IMR-90 (cell line): Measurements from ENCODE around the gene GMEB1. TPM values are rescaled to one million over a fixed set of nuclear protein-coding genes. Genes with fewer than 3 reads are reported as not detected.

Experiments
- ATAC-seq: fragments of 200-7000 bp; cut with Tn5 transposase; 2 replicates; pipeline ENCODE4 v1.9.1; 2020; ENCODE audit warnings: low read depth, mild to moderate bottlenecking, moderate library complexity
- BruUV-seq: library from RNA; stranded (reverse); fragments of 400-500 nt; replicated peaks from 2 replicates; lab custom pipeline; 2021; lab: Mats Ljungman, UMichigan
- CTCF ChIA-PET: fragments of 300-600 bp; formaldehyde crosslinking; extraction: SDS; loops from one replicate; lab custom pipeline; 2021; ENCODE audit warnings: antibody characterized with exemption; lab: Yijun Ruan, JAX
- POLR2A ChIA-PET: fragments of 300-600 bp; sonication (Branson Sonifier 250); formaldehyde crosslinking; loops from one replicate; lab custom pipeline; 2022; ENCODE audit warnings: antibody characterized with exemption; ENCODE audit not compliant: unreplicated experiment; lab: Charles Lee
- DNase-seq: peaks from one replicate; pipeline ENCODE4 v3.0.0; 2013
- H2AFZ ChIP-seq: replicated peaks from 2 replicates; pipeline ENCODE3; 2013; ENCODE audit warnings: low read length, mild to moderate bottlenecking; ENCODE audit not compliant: poor library complexity
- H2AK5ac ChIP-seq: 2 replicates; pipeline ENCODE4 v1.6.1; 2013; ENCODE audit warnings: low read depth, low read length, inconsistent platforms
- H2AK9ac ChIP-seq: replicated peaks from 2 replicates; pipeline ENCODE3; 2013; ENCODE audit warnings: mild to moderate bottlenecking, low read depth, low read length, moderate library complexity; ENCODE audit not compliant: poor library complexity
- H2BK120ac ChIP-seq: 2 replicates; pipeline ENCODE4 v1.6.1; 2013; ENCODE audit warnings: low read depth, low read length, inconsistent platforms
- H2BK15ac ChIP-seq: 3 replicates; pipeline ENCODE4 v1.6.1; 2013; ENCODE audit warnings: low read depth, low read length, inconsistent platforms
- H2BK20ac ChIP-seq: 2 replicates; pipeline ENCODE4 v1.6.1; 2013; ENCODE audit warnings: low read depth, mild to moderate bottlenecking, inconsistent platforms, low read length, moderate library complexity
- H2BK5ac ChIP-seq: 2 replicates; pipeline ENCODE4 v1.6.1; 2013; ENCODE audit warnings: mild to moderate bottlenecking, low read depth, low read length, inconsistent platforms; ENCODE audit not compliant: poor library complexity, severe bottlenecking
- H3K14ac ChIP-seq: replicated peaks from 2 replicates; pipeline ENCODE4 v1.6.1; 2013; ENCODE audit warnings: low read depth, low read length, inconsistent platforms
- H3K18ac ChIP-seq: 2 replicates; pipeline ENCODE4 v1.6.1; 2013; ENCODE audit warnings: low read depth, low read length, control low read depth
- H3K23ac ChIP-seq: 2 replicates; pipeline ENCODE4 v1.6.1; 2013; ENCODE audit warnings: low read depth, low read length, inconsistent platforms
- H3K27ac ChIP-seq: 2 replicates; pipeline ENCODE4 v1.5.1; 2013; ENCODE audit warnings: mild to moderate bottlenecking, control low read depth, low read length; ENCODE audit not compliant: insufficient read depth
- H3K27me3 ChIP-seq: 2 replicates; pipeline ENCODE4 v1.6.1; 2013; ENCODE audit warnings: low read length; ENCODE audit not compliant: control insufficient read depth, insufficient read depth
- H3K36me3 ChIP-seq: 2 replicates; pipeline ENCODE4 v1.6.1; 2013; ENCODE audit warnings: low read length, mixed read lengths; ENCODE audit not compliant: control insufficient read depth, insufficient read depth
- H3K4ac ChIP-seq: 2 replicates; pipeline ENCODE4 v1.6.1; 2013; ENCODE audit warnings: low read depth, low read length, inconsistent platforms
- H3K4me1 ChIP-seq: 2 replicates; pipeline ENCODE4 v1.6.1; 2013; ENCODE audit warnings: low read length, mixed read lengths; ENCODE audit not compliant: control insufficient read depth, insufficient read depth
- H3K4me2 ChIP-seq: 2 replicates; pipeline ENCODE4 v1.6.1; 2013; ENCODE audit warnings: low read depth, mild to moderate bottlenecking, control low read depth, low read length, moderate library complexity
- H3K4me3 ChIP-seq: 2 replicates; pipeline ENCODE4 v1.5.1; 2013; ENCODE audit warnings: low read depth, mild to moderate bottlenecking, control low read depth, low read length, moderate library complexity; ENCODE audit not compliant: insufficient read depth
- H3K56ac ChIP-seq: 2 replicates; pipeline ENCODE4 v1.6.1; 2013; ENCODE audit warnings: low read length, inconsistent platforms; ENCODE audit not compliant: insufficient read depth; ENCODE audit errors: extremely low read depth
- H3K79me1 ChIP-seq, 2 experiments: 2 replicates each; pipeline ENCODE4 v1.6.1; 2013; ENCODE audit warnings: low read length in 2 of 2, inconsistent platforms in 1 of 2, low read depth in 1 of 2
- H3K9ac ChIP-seq: 2 replicates; pipeline ENCODE4 v1.6.1; 2013; ENCODE audit warnings: low read depth, low read length, control low read depth
- H3K9me1 ChIP-seq: 2 replicates; pipeline ENCODE4 v1.6.1; 2013; ENCODE audit warnings: low read length, inconsistent platforms; ENCODE audit not compliant: insufficient read depth
- H3K9me3 ChIP-seq: 2 replicates; pipeline ENCODE4 v1.6.1; 2013; ENCODE audit warnings: low read length; ENCODE audit not compliant: control insufficient read depth, insufficient read depth
- H4K20me1 ChIP-seq: 2 replicates; pipeline ENCODE4 v1.6.1; 2013; ENCODE audit warnings: low read length, inconsistent platforms; ENCODE audit not compliant: insufficient read depth
- H4K5ac ChIP-seq: 2 replicates; pipeline ENCODE4 v1.6.1; 2013; ENCODE audit warnings: mild to moderate bottlenecking, low read depth, low read length, control low read depth
- H4K8ac ChIP-seq, 2 experiments: 2 replicates each; pipeline ENCODE4 v1.6.1; 2013; ENCODE audit warnings: low read depth in 2 of 2, low read length in 2 of 2, control low read depth in 1 of 2, inconsistent platforms in 1 of 2
- H4K91ac ChIP-seq: 2 replicates; pipeline ENCODE4 v1.6.1; 2013; ENCODE audit warnings: low read depth, low read length, inconsistent platforms; ENCODE audit not compliant: insufficient read depth
- FOS ChIP-seq: fragments of 150-350 bp; IDR thresholded peaks from 2 replicates; pipeline ENCODE4 v1.6.1; 2016; ENCODE audit warnings: low read depth, low read length
- MAZ ChIP-seq: IDR thresholded peaks from 2 replicates; pipeline ENCODE4 v1.6.1; 2012; ENCODE audit warnings: low read depth, mild to moderate bottlenecking, low read length, improper control_type of control experiment, moderate library complexity, borderline replicate concordance
- NFE2L2 ChIP-seq: fragments of 150-350 bp; IDR thresholded peaks from 2 replicates; pipeline ENCODE4 v1.6.1; 2016; ENCODE audit warnings: low read depth, mild to moderate bottlenecking, low read length
- RAD21 ChIP-seq: IDR thresholded peaks from 2 replicates; pipeline ENCODE4 v1.6.1; 2012; ENCODE audit warnings: low read length, improper control_type of control experiment
- RFX5 ChIP-seq: IDR thresholded peaks from 2 replicates; pipeline ENCODE4 v1.8.0; 2012; ENCODE audit warnings: low read depth, mild to moderate bottlenecking, low read length, moderate library complexity
- WGBS, 2 experiments: methylation state at CpG; one replicate each; pipeline versions ENCODE4 v1.1.5 to v1.1.7; 2013; ENCODE audit warnings: missing lambda C conversion rate in 2 of 2; ENCODE audit not compliant: insufficient read length in 1 of 2; ENCODE audit errors: extremely low coverage in 2 of 2; 5-methylcytosine and 5-hydroxymethylcytosine counted together
- dilution Hi-C: fragments of 300-500 bp; cut with HindIII; formaldehyde crosslinking; loops from one replicate; pipeline ENCODE4 v1.14.3; 2018; ENCODE audit warnings: low sequenced_read_pairs; ENCODE audit not compliant: unreplicated experiment
- in situ Hi-C: fragments of 300-500 bp; cut with MboI; formaldehyde crosslinking; loops from 3 replicates; pipeline ENCODE4 v1.14.3; 2019; ENCODE audit warnings: low sequenced_read_pairs, inconsistent platforms, mixed read lengths
- intact Hi-C: fragments of 100-400 bp; cut with micrococcal nuclease; formaldehyde crosslinking; loops from 2 replicates; pipeline ENCODE4 v1.10.0; 2022
- polyA plus RNA-seq, 3 experiments: library from polyadenylated mRNA; depleted of rRNA; stranded (reverse); fragments of >200 nt; gene quantifications; 2 replicates each; pipeline ENCODE4 v1.2.3, GENCODE V29; 2012; ENCODE audit warnings: low replicate concordance in 1 of 3
- total RNA-seq: library from RNA; depleted of rRNA; stranded (reverse); fragments of >200 nt; gene quantifications from 2 replicates; pipeline ENCODE4 v1.2.3, GENCODE V29; 2012

The GMEB1 gene
- total and polyA plus RNA-seq, 2 of the 4 experiments (the other 2 are of a cell fraction) = 7.1 to 7.9 TPM

DNA sequence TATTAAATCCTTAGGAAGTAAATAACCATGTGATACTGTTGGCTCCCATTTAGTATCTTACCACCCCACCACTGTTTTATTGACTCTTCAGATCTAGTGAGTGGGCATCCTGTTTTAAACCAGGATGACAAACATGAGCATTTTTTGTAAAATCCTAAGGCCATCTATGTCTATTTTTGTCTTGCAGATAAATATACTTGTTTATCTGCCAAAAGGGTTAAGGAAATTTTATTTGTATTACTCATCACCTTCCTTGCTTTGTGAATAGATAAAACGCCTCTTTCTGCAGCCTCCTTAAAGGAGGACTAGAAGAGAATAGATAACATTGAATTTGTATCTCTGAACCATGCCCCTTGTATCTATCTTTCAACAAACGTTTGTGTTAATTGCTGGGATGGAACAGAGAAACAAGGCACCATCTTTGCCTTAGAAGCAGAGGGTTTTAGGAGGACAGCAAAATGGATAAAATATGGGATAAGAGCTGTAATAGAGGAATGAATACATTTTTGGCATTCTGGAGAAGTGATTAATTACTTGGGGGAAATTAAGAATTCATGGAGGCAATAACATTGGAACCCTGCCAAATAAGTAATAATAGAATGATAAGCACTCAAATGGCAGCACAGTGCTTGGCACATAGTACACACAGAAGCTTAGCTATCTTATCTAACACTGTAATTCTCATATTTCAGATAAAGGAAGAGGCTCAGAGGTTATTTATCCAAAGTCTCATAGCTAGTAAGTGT lies 82.9 kb downstream of the GMEB1 start:
- ChIA-PET CTCF (interaction anchor here (1.2 to 1.3 kb wide), 2 partner anchors 15 kb away, joined by 4 to 6 read pairs; partner anchors contain the start of gene YTHDF2), POLR2A (interaction anchor here (1.6 kb wide), 1 partner anchor 8 kb away, joined by 3 read pairs; no protein-coding TSS in a partner anchor)
- peak overlapping the region; percentile 51; the same call in 1 of the 2 replicates for H2AK5ac ChIP-seq
- H3K36me3 ChIP-seq = peaks cover 11% of the 10 kb centered on the region
- H3K4me1 ChIP-seq = peaks cover 16% of the 10 kb centered on the region
- intact Hi-C loops (loop anchor here (2.0 kb wide), 1 partner anchor 15 kb away; the partner anchor contains the start of gene YTHDF2), dilution Hi-C loops (no loop called here), in situ Hi-C loops (no loop called here)
- no peak overlapping the region; the same call in 1 of the 2 replicates for H4K91ac ChIP-seq
- peak overlapping the region; percentile 78; the same call in 1 of the 2 replicates for H2BK20ac ChIP-seq
- H2AFZ ChIP-seq = no peak overlapping the region
- peak overlapping the region; percentile 89; the same call in 1 of the 2 replicates for H3K4me2 ChIP-seq
- H2BK5ac ChIP-seq = peak overlapping the region; percentile 78
- no peak overlapping the region for H4K8ac ChIP-seq
- no peak overlapping the region for H4K5ac ChIP-seq
- 0 out of 2 replicates have a peak overlapping the region, but pooled peaks have one; percentile 64 for H3K14ac ChIP-seq
- H3K27me3 ChIP-seq = no peaks in the 10 kb centered on the region
- no peak overlapping the region for H3K9ac ChIP-seq
- H3K23ac ChIP-seq = no peak overlapping the region
- peak overlapping the region; percentile 31; the same call in 1 of the 2 replicates for H3K18ac ChIP-seq
- no peak overlapping the region for H2AK9ac ChIP-seq
- H3K79me1 ChIP-seq = peaks cover 2 to 45% of the 10 kb centered on the region in 2 experiments; a peak in 2 of 4 replicates
- peak overlapping the region; percentile 50; the same call in 1 of the 2 replicates for H2BK120ac ChIP-seq
- no peak overlapping the region for H3K4me3 ChIP-seq
- peak overlapping the region; percentile 22; the same call in 1 of the 2 replicates for H3K27ac ChIP-seq
- TF ChIP-seq MAZ (no peak), NFE2L2 (no peak), RAD21 (no peak), RFX5 (no peak), FOS (0 out of 2 replicates have a peak, but pooled peaks have one; percentile 25)
- peaks cover 9% of the 10 kb centered on the region for H3K9me1 ChIP-seq
- no peaks in the 10 kb centered on the region for H3K9me3 ChIP-seq
- peaks cover 99% of the 10 kb centered on the region for H4K20me1 ChIP-seq
- no peak overlapping the region; the same call in 2 of the 3 replicates for H2BK15ac ChIP-seq
- no CpG with 5 or more reads among the region's 2 CpGs for WGBS, 2 experiments
- peak; percentile 50 for ATAC-seq
- H3K56ac ChIP-seq = no peak overlapping the region
- peak; percentile 79 for DNase-seq
- peak overlapping the region; percentile 8; the same call in 1 of the 2 replicates for H3K4ac ChIP-seq
- BruUV-seq = no TSS peak
